AG10803 (cell line): ENCODE data around the gene KRT79.

ENCODE experiments used
- DNase-seq: peaks from one replicate; pipeline ENCODE4 v3.0.0; 2010; ENCODE audit warnings: low read depth
- H3K4me3 ChIP-seq: 2 replicates; pipeline ENCODE4 v1.5.1; 2011; ENCODE audit warnings: mild to moderate bottlenecking, low read length, control low read depth
- CTCF ChIP-seq: conservative IDR thresholded peaks from 2 replicates; pipeline ENCODE4 v1.5.1; 2011; ENCODE audit warnings: mild to moderate bottlenecking, low read length, control low read depth, inconsistent platforms

The KRT79 gene

GRCh38 chr12:52807544-52808470, 26.3 kb downstream of the KRT79 start:
- no peak for TF ChIP-seq CTCF

GRCh38 chr12:52806821-52807543, 27.1 kb downstream of the KRT79 start:
- no peak overlapping the region for H3K4me3 ChIP-seq
- no peak for DNase-seq
- no peak for TF ChIP-seq CTCF

More at GRCh38 chr12:52807544-52808470, 26.3 kb downstream of the KRT79 start:
- DNase-seq = no peak
- H3K4me3 ChIP-seq = no peak overlapping the region

GRCh38 chr12:52806169-52806811, 27.8 kb downstream of the KRT79 start:
- TF ChIP-seq CTCF = no peak
- DNase-seq = no peak
- H3K4me3 ChIP-seq = no peak overlapping the region

- H3K4me3 ChIP-seq = no peak overlapping the region
- DNase-seq = no peak
- TF ChIP-seq CTCF = no peak
Measured at GRCh38 chr12:52805739-52806138, 28.4 kb downstream of the KRT79 start.

GRCh38 chr12:52805000-52805399, 29.1 kb downstream of the KRT79 start:
- no peak for TF ChIP-seq CTCF
- no peak overlapping the region for H3K4me3 ChIP-seq
- no peak for DNase-seq

GRCh38 chr12:52802442-52802841, 31.7 kb downstream of the KRT79 start:
- H3K4me3 ChIP-seq = no peak overlapping the region
- no peak for DNase-seq
- no peak for TF ChIP-seq CTCF
